ENCODE measurements around the gene TBXAS1.

The TBXAS1 gene

GRCh38 chr7:139990571-139991268 is 161.7 kb downstream of the TBXAS1 start:
- Histone ChIP-seq H3K27ac (ENCODE audit: low read length) (no peak overlapping the region), H3K9me3 (ENCODE audit: control insufficient read depth, insufficient read depth, low read length) (no peaks in the 10 kb centered on the region), H3K36me3 (ENCODE audit: control insufficient read depth, insufficient read depth, low read length) (no peaks in the 10 kb centered on the region; the same call in 1 of the 2 replicates), H3K4me1 (ENCODE audit: control insufficient read depth, insufficient read depth, low read length) (peaks cover 4% of the 10 kb centered on the region), H3K4me3 (ENCODE audit: low read length) (no peak overlapping the region), H3K27me3 (ENCODE audit: control insufficient read depth, insufficient read depth, low read length) (no peaks in the 10 kb centered on the region)
- no peak for DNase-seq (ENCODE audit: low read depth, low spot score)
- no CpG with 5 or more reads among the region's 22 CpGs for WGBS (ENCODE audit: insufficient coverage, insufficient read length)

DNA sequence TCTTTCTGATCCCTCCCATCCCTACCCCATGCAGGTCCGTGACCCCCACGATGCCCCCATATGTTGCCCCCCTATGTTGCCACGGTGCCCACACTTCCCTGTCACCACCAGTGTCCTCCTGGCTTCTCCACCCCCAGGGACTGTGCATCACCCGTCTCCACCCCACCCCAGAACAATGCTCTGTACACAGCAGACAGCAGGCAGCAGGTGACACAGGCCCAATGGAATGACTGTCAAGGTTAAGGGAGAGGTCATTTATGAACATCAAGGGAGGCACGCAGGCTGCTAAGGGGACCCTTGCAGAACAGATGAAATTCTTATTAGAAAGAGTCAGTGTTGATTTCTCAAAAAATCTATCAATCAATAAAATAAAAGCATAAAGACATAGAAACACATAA is 162.2 kb downstream of the TBXAS1 start:
- no peaks in the 10 kb centered on the region for H3K27me3 ChIP-seq (ENCODE audit: control insufficient read depth, insufficient read depth, low read length)
- H3K4me3 ChIP-seq (ENCODE audit: low read length): no peak overlapping the region
- no peaks in the 10 kb centered on the region; the same call in 1 of the 2 replicates for H3K36me3 ChIP-seq (ENCODE audit: control insufficient read depth, insufficient read depth, low read length)
- WGBS (ENCODE audit: insufficient coverage, insufficient read length): no CpG with 5 or more reads among the region's 5 CpGs
- H3K27ac ChIP-seq (ENCODE audit: low read length): no peak overlapping the region
- peaks cover 4% of the 10 kb centered on the region for H3K4me1 ChIP-seq (ENCODE audit: control insufficient read depth, insufficient read depth, low read length)
- DNase-seq (ENCODE audit: low read depth, low spot score): no peak
- H3K9me3 ChIP-seq (ENCODE audit: control insufficient read depth, insufficient read depth, low read length): no peaks in the 10 kb centered on the region

DNA sequence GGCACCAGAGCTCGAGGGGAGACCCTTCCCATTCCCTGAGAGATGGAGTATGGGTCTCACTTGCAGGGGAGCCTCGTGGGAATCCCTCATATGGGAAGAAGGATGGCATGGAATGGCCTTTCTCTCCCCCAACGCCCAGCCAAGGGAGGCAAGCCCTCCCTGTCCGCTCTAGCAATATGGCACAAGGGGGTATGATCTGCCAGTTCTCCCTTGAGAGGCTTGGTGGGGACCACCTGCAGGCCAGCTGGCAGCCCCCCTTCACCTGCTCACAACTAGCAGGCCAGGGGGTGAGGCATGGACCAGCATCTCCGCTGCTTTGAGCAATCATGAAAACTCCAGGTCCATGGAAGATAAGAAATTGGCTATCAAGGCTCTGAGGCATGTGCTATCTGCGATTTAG is 162.8 kb downstream of the TBXAS1 start:
- WGBS (ENCODE audit: insufficient coverage, insufficient read length): no CpG with 5 or more reads among the region's 6 CpGs
- no peaks in the 10 kb centered on the region for H3K9me3 ChIP-seq (ENCODE audit: control insufficient read depth, insufficient read depth, low read length)
- H3K27ac ChIP-seq (ENCODE audit: low read length): no peak overlapping the region

DNA sequence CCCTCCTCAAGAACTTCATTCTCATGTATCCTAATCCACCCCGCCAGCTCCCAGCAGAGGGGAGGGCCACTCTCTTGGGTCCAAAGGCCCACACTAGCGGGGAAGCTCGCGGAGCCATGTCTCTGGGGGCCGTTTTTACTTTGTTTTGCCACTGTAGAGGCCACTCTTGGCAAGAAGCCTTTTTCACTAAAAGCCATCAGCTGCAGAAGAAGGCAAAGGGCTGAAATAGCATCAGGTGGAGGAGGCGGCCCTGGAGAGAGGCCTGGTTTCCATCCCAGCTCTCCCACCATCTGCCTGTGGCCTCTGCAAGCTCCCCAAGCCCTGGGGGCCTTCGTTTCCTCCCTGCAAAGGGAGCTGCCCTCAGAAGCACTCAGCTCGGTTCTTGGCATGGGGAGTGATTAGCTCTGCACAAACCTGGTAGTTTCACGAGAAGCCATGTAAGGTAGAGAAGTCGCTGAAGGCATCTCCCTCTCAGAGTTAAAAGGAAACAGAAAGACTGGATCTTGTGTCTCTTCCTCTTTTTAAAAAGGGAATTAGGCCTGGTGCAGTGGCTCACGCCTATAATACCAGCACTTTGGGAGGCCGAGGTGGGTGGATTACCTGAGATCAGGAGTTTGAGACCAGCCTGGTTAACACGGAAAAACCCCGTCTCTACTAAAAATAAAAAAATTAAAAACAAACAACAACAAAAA is 163.4 kb downstream of the TBXAS1 start:
- Histone ChIP-seq H3K4me3 (ENCODE audit: low read length) (no peak overlapping the region), H3K4me1 (ENCODE audit: control insufficient read depth, insufficient read depth, low read length) (peaks cover 4% of the 10 kb centered on the region), H3K27ac (ENCODE audit: low read length) (no peak overlapping the region), H3K36me3 (ENCODE audit: control insufficient read depth, insufficient read depth, low read length) (no peaks in the 10 kb centered on the region; the same call in 1 of the 2 replicates), H3K9me3 (ENCODE audit: control insufficient read depth, insufficient read depth, low read length) (no peaks in the 10 kb centered on the region), H3K27me3 (ENCODE audit: control insufficient read depth, insufficient read depth, low read length) (no peaks in the 10 kb centered on the region)
- DNase-seq (ENCODE audit: low read depth, low spot score): no peak
- WGBS (ENCODE audit: insufficient coverage, insufficient read length): no CpG with 5 or more reads among the region's 14 CpGs

More for the DNA sequence above, 162.8 kb downstream of the TBXAS1 start:
- Histone ChIP-seq H3K4me3 (ENCODE audit: low read length) (no peak overlapping the region), H3K36me3 (ENCODE audit: control insufficient read depth, insufficient read depth, low read length) (no peaks in the 10 kb centered on the region; the same call in 1 of the 2 replicates), H3K27me3 (ENCODE audit: control insufficient read depth, insufficient read depth, low read length) (no peaks in the 10 kb centered on the region), H3K4me1 (ENCODE audit: control insufficient read depth, insufficient read depth, low read length) (peaks cover 4% of the 10 kb centered on the region)
- no peak for DNase-seq (ENCODE audit: low read depth, low spot score)

DNA sequence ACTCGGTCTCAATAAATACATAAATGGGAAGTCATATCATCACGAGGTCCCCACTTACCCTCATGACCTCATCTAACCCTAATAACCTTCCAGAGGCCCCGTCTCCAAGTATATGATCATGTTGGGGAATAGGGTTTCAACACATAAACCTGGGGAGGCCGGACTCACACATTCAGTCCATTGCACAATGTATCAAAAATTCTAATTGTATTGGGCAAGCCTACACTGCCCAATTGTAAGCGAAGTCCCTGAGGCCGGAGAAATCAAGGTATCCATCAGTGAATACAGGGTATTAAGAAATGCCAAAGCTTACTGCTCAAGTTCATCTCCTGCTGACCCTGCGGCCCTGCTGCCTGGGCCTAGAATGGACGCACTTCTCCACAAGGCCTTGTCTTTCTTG is 164.1 kb downstream of the TBXAS1 start:
- DNase-seq (ENCODE audit: low read depth, low spot score): no peak
- H3K27ac ChIP-seq (ENCODE audit: low read length): no peak overlapping the region
- no peaks in the 10 kb centered on the region for H3K27me3 ChIP-seq (ENCODE audit: control insufficient read depth, insufficient read depth, low read length)
- H3K4me3 ChIP-seq (ENCODE audit: low read length): no peak overlapping the region
- no peaks in the 10 kb centered on the region for H3K36me3 ChIP-seq (ENCODE audit: control insufficient read depth, insufficient read depth, low read length)
- WGBS (ENCODE audit: insufficient coverage, insufficient read length): no CpG with 5 or more reads among the region's 8 CpGs
- no peaks in the 10 kb centered on the region for H3K9me3 ChIP-seq (ENCODE audit: control insufficient read depth, insufficient read depth, low read length)
- H3K4me1 ChIP-seq (ENCODE audit: control insufficient read depth, insufficient read depth, low read length): peaks cover 4% of the 10 kb centered on the region

DNA sequence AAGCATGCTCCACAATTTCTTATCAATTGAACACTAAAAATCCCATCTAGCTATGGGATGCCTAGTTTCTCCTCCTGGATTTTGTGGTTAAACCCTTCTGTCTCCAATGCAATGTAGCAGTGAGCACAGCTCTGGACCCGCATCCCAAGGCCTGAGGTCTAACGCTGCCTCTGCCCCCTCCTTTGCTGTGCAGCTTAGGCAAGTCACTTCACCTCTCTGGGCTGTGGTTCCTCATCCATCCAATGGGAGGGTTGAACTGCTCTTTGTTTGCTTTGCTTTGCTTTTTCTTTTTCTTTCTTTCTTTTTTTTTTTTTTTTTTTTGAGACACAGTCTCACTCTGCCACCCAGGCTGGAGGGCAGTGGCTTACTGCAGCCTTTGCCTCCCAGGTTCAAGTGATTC is 164.5 kb downstream of the TBXAS1 start:
- no peaks in the 10 kb centered on the region for H3K9me3 ChIP-seq (ENCODE audit: control insufficient read depth, insufficient read depth, low read length)
- no peaks in the 10 kb centered on the region for H3K36me3 ChIP-seq (ENCODE audit: control insufficient read depth, insufficient read depth, low read length)
- H3K4me1 ChIP-seq (ENCODE audit: control insufficient read depth, insufficient read depth, low read length): peaks cover 4% of the 10 kb centered on the region
- no peak overlapping the region for H3K4me3 ChIP-seq (ENCODE audit: low read length)
- no peak overlapping the region for H3K27ac ChIP-seq (ENCODE audit: low read length)
- WGBS (ENCODE audit: insufficient coverage, insufficient read length): no CpG with 5 or more reads among the region's 2 CpGs
- H3K27me3 ChIP-seq (ENCODE audit: control insufficient read depth, insufficient read depth, low read length): no peaks in the 10 kb centered on the region
- no peak for DNase-seq (ENCODE audit: low read depth, low spot score)

DNA sequence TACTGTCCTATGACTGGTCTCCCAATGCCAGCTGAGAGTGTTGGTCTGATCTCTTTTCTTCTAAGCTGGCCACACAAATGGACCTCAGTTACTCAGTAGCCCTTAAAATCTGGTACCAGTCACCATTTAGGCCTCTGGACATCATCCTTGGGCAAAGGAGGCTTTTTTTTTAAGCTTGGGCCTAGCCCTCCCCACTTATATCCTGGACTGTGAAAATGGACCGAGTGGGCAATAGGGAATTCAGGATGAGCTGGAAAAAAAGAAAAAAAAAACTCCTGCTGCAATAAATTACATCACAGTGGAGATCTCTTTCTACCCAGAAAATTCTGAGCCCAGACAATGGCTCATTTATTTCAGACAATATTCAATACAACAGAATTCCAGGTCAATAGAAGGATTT is 165.3 kb downstream of the TBXAS1 start:
- Histone ChIP-seq H3K4me1 (ENCODE audit: control insufficient read depth, insufficient read depth, low read length) (peaks cover 4% of the 10 kb centered on the region), H3K36me3 (ENCODE audit: control insufficient read depth, insufficient read depth, low read length) (no peaks in the 10 kb centered on the region), H3K4me3 (ENCODE audit: low read length) (no peak overlapping the region), H3K9me3 (ENCODE audit: control insufficient read depth, insufficient read depth, low read length) (no peaks in the 10 kb centered on the region), H3K27me3 (ENCODE audit: control insufficient read depth, insufficient read depth, low read length) (no peaks in the 10 kb centered on the region), H3K27ac (ENCODE audit: low read length) (no peak overlapping the region)
- no CpG with 5 or more reads among the region's 1 CpG for whole genome bisulfite sequencing (ENCODE audit: insufficient coverage, insufficient read length)
- DNase-seq (ENCODE audit: low read depth, low spot score): no peak

DNA sequence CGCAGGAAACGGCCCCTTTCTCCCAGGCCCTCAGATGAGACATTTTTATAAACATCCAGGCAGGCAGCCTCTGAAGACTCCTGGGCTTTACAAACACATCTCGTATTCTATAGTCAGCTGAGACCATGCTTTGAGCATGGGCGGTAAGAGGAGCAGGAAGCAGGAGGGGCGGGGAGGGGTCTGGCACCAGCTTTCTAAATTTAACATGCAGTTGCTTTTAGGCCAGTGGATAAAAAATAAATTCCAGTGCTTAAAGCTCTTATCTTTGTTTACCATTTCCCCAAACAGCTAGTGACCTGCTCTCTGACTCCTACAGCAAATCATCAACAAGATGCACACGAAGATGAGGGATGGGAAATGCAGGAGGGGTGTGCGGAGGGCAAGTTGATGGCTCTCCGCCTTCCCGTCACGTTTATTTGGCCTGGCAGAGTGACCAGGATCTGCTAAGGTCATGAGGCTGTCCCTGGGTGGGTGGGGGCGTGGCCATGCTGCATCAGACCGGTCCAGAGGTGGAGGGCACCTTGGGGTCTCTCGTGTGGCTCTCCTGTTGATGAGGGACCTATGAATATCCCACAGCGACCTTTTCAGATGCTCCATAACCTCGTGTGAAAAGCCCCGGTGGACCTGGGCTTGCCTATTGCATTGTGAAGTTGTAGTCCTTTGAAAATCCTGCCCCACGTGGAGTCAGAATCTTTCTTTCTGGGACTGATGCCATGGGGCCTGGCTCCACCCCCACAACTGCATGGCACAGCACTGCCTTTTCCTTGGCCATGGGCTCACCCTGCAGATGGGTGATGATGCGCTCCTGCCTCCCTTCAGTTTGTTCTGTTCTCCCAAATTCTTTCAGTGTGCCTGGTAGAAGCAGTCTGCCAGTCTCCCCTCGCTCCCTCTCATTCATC is 166.2 kb downstream of the TBXAS1 start:
- H3K4me1 ChIP-seq (ENCODE audit: control insufficient read depth, insufficient read depth, low read length): no peaks in the 10 kb centered on the region; the same call in 1 of the 2 replicates
- no peak overlapping the region for H3K4me3 ChIP-seq (ENCODE audit: low read length)
- no peaks in the 10 kb centered on the region for H3K27me3 ChIP-seq (ENCODE audit: control insufficient read depth, insufficient read depth, low read length)
- no peak for DNase-seq (ENCODE audit: low read depth, low spot score)
- H3K9me3 ChIP-seq (ENCODE audit: control insufficient read depth, insufficient read depth, low read length): no peaks in the 10 kb centered on the region
- no peak overlapping the region for H3K27ac ChIP-seq (ENCODE audit: low read length)
- WGBS (ENCODE audit: insufficient coverage, insufficient read length): no CpG with 5 or more reads among the region's 19 CpGs
- H3K36me3 ChIP-seq (ENCODE audit: control insufficient read depth, insufficient read depth, low read length): no peaks in the 10 kb centered on the region

- WGBS (ENCODE audit: insufficient coverage, insufficient read length): no CpG with 5 or more reads among the region's 4 CpGs
- no peaks in the 10 kb centered on the region for H3K36me3 ChIP-seq (ENCODE audit: control insufficient read depth, insufficient read depth, low read length)
- no peak overlapping the region for H3K4me3 ChIP-seq (ENCODE audit: low read length)
- no peak overlapping the region for H3K27ac ChIP-seq (ENCODE audit: low read length)
- DNase-seq (ENCODE audit: low read depth, low spot score): no peak
- H3K9me3 ChIP-seq (ENCODE audit: control insufficient read depth, insufficient read depth, low read length): no peaks in the 10 kb centered on the region
- H3K4me1 ChIP-seq (ENCODE audit: control insufficient read depth, insufficient read depth, low read length): no peaks in the 10 kb centered on the region; the same call in 1 of the 2 replicates
- H3K27me3 ChIP-seq (ENCODE audit: control insufficient read depth, insufficient read depth, low read length): no peaks in the 10 kb centered on the region
These were observed 169.5 kb downstream of the TBXAS1 start for GRCh38 chr7:139998572-139998971.

- Histone ChIP-seq H3K36me3 (ENCODE audit: control insufficient read depth, insufficient read depth, low read length) (no peaks in the 10 kb centered on the region), H3K27me3 (ENCODE audit: control insufficient read depth, insufficient read depth, low read length) (no peaks in the 10 kb centered on the region), H3K4me3 (ENCODE audit: low read length) (no peak overlapping the region), H3K4me1 (ENCODE audit: control insufficient read depth, insufficient read depth, low read length) (no peaks in the 10 kb centered on the region; the same call in 1 of the 2 replicates), H3K27ac (ENCODE audit: low read length) (no peak overlapping the region), H3K9me3 (ENCODE audit: control insufficient read depth, insufficient read depth, low read length) (no peaks in the 10 kb centered on the region)
- no peak for DNase-seq (ENCODE audit: low read depth, low spot score)
- no CpG with 5 or more reads among the region's 6 CpGs for WGBS (ENCODE audit: insufficient coverage, insufficient read length)
These were observed 170.5 kb downstream of the TBXAS1 start for GRCh38 chr7:139999516-139999915.
